Ascending aorta (tissue), 2 donors: ENCODE results near the gene ATG10. TPM values are rescaled to one million over a fixed set of nuclear protein-coding genes. Genes with fewer than 3 reads are reported as not detected.

Experiments used
- DNase-seq, 2 donors: peaks; one replicate each; pipeline ENCODE4 v3.0.0-alpha.2; 2019; ENCODE audit warnings: low spot score in 2 of 2
- H3K27ac ChIP-seq, 2 donors: fragments of 200-600 bp; sonication (generic); one replicate each; pipeline ENCODE4 v1.5.1; 2016 to 2017; ENCODE audit warnings: mild to moderate bottlenecking in 1 of 2
- H3K27me3 ChIP-seq: fragments of 200-600 bp; sonication (generic); one replicate; pipeline ENCODE4 v1.5.1; 2017
- H3K36me3 ChIP-seq, 2 donors: fragments of 200-600 bp; sonication (generic); one replicate each; pipeline ENCODE4 v1.5.1; 2016
- H3K4me1 ChIP-seq, 2 donors: fragments of 200-600 bp; sonication (generic); one replicate each; pipeline ENCODE4 v1.5.1; 2016 to 2017; ENCODE audit warnings: mild to moderate bottlenecking in 1 of 2
- H3K4me3 ChIP-seq, 2 donors: fragments of 200-600 bp; sonication (generic); one replicate each; pipeline ENCODE4 v1.5.1; 2016 to 2017; ENCODE audit warnings: mild to moderate bottlenecking in 1 of 2
- H3K9me3 ChIP-seq, 2 donors: fragments of 200-600 bp; sonication (generic); one replicate each; pipeline ENCODE4 v1.5.1; 2016
- CTCF ChIP-seq, 3 experiments: fragments of 200-600 bp in 2 of 3; fragments of 450-650 bp in 1 of 3; sonication (generic) in 2 of 3; IDR thresholded peaks; one replicate each; pipeline ENCODE4 v1.5.1; 2016 to 2019; ENCODE audit warnings: antibody characterized with exemption in 3 of 3, mild to moderate bottlenecking in 1 of 3, moderate library complexity in 1 of 3
- intact Hi-C: fragments of 100-400 bp; cut with DNase I; formaldehyde crosslinking; loops from one replicate; pipeline ENCODE4 v1.15.1; 2023
- total RNA-seq: library from RNA; depleted of rRNA; stranded (reverse); fragments of >200 nt; gene quantifications from one replicate; pipeline ENCODE4 v1.1.0, GENCODE V29; 2016

Gene ATG10
- total RNA-seq, 1 donor from 2014 or later = 8.4 TPM

GRCh38 chr5:82225525-82226172 lies 253.8 kb downstream of the ATG10 start:
- Histone ChIP-seq H3K4me1 (no peaks in the 10 kb centered on the region), H3K9me3 (no peaks in the 10 kb centered on the region), H3K4me3 (no peak overlapping the region), H3K36me3 (no peaks in the 10 kb centered on the region), H3K27me3 (no peaks in the 10 kb centered on the region), H3K27ac (no peak overlapping the region)
- peak in 1 of 2 donors; percentile 69 for DNase-seq
- peak; percentile 55 to 82 (median 73) for TF ChIP-seq CTCF (IDR thresholded peaks at IDR 0.05)
- intact Hi-C loops = loop anchor here (5.0 kb wide), 1 partner anchor 798 kb away; no protein-coding TSS in a partner anchor

- Histone ChIP-seq H3K4me3 (no peak overlapping the region), H3K27ac (no peak overlapping the region), H3K36me3 (no peaks in the 10 kb centered on the region), H3K27me3 (no peaks in the 10 kb centered on the region), H3K4me1 (no peaks in the 10 kb centered on the region), H3K9me3 (no peaks in the 10 kb centered on the region)
- no peak for TF ChIP-seq CTCF (IDR thresholded peaks at IDR 0.05)
- no peak for DNase-seq
- intact Hi-C loops = no loop called here
These were observed 263.1 kb downstream of the ATG10 start for GRCh38 chr5:82234885-82235284.

- TF ChIP-seq CTCF (IDR thresholded peaks at IDR 0.05) = no peak
- Histone ChIP-seq H3K27me3 (no peaks in the 10 kb centered on the region), H3K36me3 (no peaks in the 10 kb centered on the region), H3K4me3 (no peak overlapping the region), H3K27ac (no peak overlapping the region), H3K4me1 (no peaks in the 10 kb centered on the region), H3K9me3 (peaks cover 0 to 13% of the 10 kb centered on the region in 2 donors)
- intact Hi-C loops = no loop called here
- no peak for DNase-seq
These were observed 272.3 kb downstream of the ATG10 start for GRCh38 chr5:82244151-82244550.

- Histone ChIP-seq H3K4me1 (no peaks in the 10 kb centered on the region), H3K36me3 (no peaks in the 10 kb centered on the region), H3K9me3 (peaks cover 0 to 13% of the 10 kb centered on the region in 2 donors), H3K27me3 (no peaks in the 10 kb centered on the region), H3K4me3 (no peak overlapping the region), H3K27ac (no peak overlapping the region)
- peak in 2 of 3 experiments; percentile 13 to 36 for TF ChIP-seq CTCF (IDR thresholded peaks at IDR 0.05)
- no peak for DNase-seq
- intact Hi-C loops = no loop called here
These were observed 273.2 kb downstream of the ATG10 start for GRCh38 chr5:82244854-82245635.

GRCh38 chr5:82246960-82247574 lies 275.2 kb downstream of the ATG10 start:
- intact Hi-C loops = no loop called here
- no peak for TF ChIP-seq CTCF (IDR thresholded peaks at IDR 0.05)
- no peaks in the 10 kb centered on the region for H3K36me3 ChIP-seq

More at GRCh38 chr5:82246960-82247574, 275.2 kb downstream of the ATG10 start:
- Histone ChIP-seq H3K4me3 (no peak overlapping the region), H3K27ac (no peak overlapping the region), H3K9me3 (peaks cover 0 to 13% of the 10 kb centered on the region in 2 donors), H3K27me3 (no peaks in the 10 kb centered on the region), H3K4me1 (no peaks in the 10 kb centered on the region)
- no peak for DNase-seq
